Calu3 (cell line): ENCODE data around the gene RADIL. TPM values are rescaled to one million over a fixed set of nuclear protein-coding genes. Genes with fewer than 3 reads are reported as not detected.

Experiments
- BruUV-seq: library from RNA; stranded (reverse); fragments of 400-500 nt; replicated peaks from 2 replicates; lab custom pipeline; 2021; lab: Mats Ljungman, UMichigan
- CTCF ChIA-PET: fragments of 300-600 bp; sonication (Branson Sonifier 250); formaldehyde crosslinking; loops from one replicate; lab custom pipeline; 2022; ENCODE audit warnings: antibody characterized with exemption; lab: Charles Lee
- DNase-seq: peaks from one replicate; pipeline ENCODE4 v3.0.0; 2022
- H3K27ac Mint-ChIP-seq: one replicate; pipeline ENCODE4 v1.8.0; 2022; ENCODE audit warnings: mixed read lengths; ENCODE audit not compliant: unreplicated experiment
- H3K27me3 Mint-ChIP-seq: one replicate; pipeline ENCODE4 v1.8.0; 2022; ENCODE audit warnings: mixed read lengths; ENCODE audit not compliant: unreplicated experiment
- H3K36me3 Mint-ChIP-seq: one replicate; pipeline ENCODE4 v1.8.0; 2022; ENCODE audit warnings: mild to moderate bottlenecking, moderate library complexity, mixed read lengths; ENCODE audit not compliant: insufficient read depth, unreplicated experiment
- H3K4me1 Mint-ChIP-seq: one replicate; pipeline ENCODE4 v1.8.0; 2022; ENCODE audit warnings: mild to moderate bottlenecking, low read depth, mixed read lengths; ENCODE audit not compliant: unreplicated experiment
- H3K4me3 Mint-ChIP-seq: one replicate; pipeline ENCODE4 v1.8.0; 2022; ENCODE audit warnings: mild to moderate bottlenecking, low read depth, moderate library complexity, mixed read lengths; ENCODE audit not compliant: unreplicated experiment
- H3K9me3 Mint-ChIP-seq: one replicate; pipeline ENCODE4 v1.8.0; 2022; ENCODE audit warnings: low read depth, mixed read lengths; ENCODE audit not compliant: unreplicated experiment
- CTCF ChIP-seq: fragments of 200-600 bp; IDR thresholded peaks from one replicate; pipeline ENCODE4 v1.8.0; 2022; ENCODE audit warnings: antibody characterized with exemption; ENCODE audit not compliant: unreplicated experiment
- intact Hi-C: fragments of 100-400 bp; cut with micrococcal nuclease; formaldehyde crosslinking; loops from one replicate; pipeline ENCODE4 v1.10.0; 2022; ENCODE audit not compliant: unreplicated experiment
- total RNA-seq: library from RNA; stranded (reverse); gene quantifications from 2 replicates; pipeline ENCODE4 v1.2.3, GENCODE V29; 2022

Gene RADIL
- total RNA-seq, 1 experiment from 2014 or later = 1.8 TPM

- CTCF ChIA-PET = interaction anchor here (0.7 kb wide), 1 partner anchor 25 kb away, joined by 3 read pairs; no protein-coding TSS in a partner anchor
- H3K36me3 Mint-ChIP-seq = peaks cover 60% of the 10 kb centered on the region
- no TSS peak for BruUV-seq
- H3K4me3 Mint-ChIP-seq = no peak overlapping the region
- TF ChIP-seq CTCF = no peak
- intact Hi-C loops = no loop called here
- H3K27ac Mint-ChIP-seq = no peak overlapping the region
- no peaks in the 10 kb centered on the region for H3K27me3 Mint-ChIP-seq
- no peaks in the 10 kb centered on the region for H3K9me3 Mint-ChIP-seq
- H3K4me1 Mint-ChIP-seq = peaks cover 15% of the 10 kb centered on the region
- DNase-seq = no peak
These were observed 112.6 kb downstream of the RADIL start for GRCh38 chr7:4770886-4771285.

- CTCF ChIA-PET = no interaction called here
- TSS peak; percentile 13 for BruUV-seq
- no peak for TF ChIP-seq CTCF
- H3K27ac Mint-ChIP-seq = no peak overlapping the region
- H3K4me1 Mint-ChIP-seq = peaks cover 13% of the 10 kb centered on the region
- no peak overlapping the region for H3K4me3 Mint-ChIP-seq
- H3K27me3 Mint-ChIP-seq = no peaks in the 10 kb centered on the region
- peaks cover 60% of the 10 kb centered on the region for H3K36me3 Mint-ChIP-seq
- no peak for DNase-seq
- H3K9me3 Mint-ChIP-seq = no peaks in the 10 kb centered on the region
- intact Hi-C loops = no loop called here
These were observed 113.8 kb downstream of the RADIL start for GRCh38 chr7:4769761-4770160.

GRCh38 chr7:4768597-4769569, 114.6 kb downstream of the RADIL start:
- Mint-ChIP-seq H3K4me1 (peaks cover 5% of the 10 kb centered on the region), H3K4me3 (no peak overlapping the region), H3K36me3 (peaks cover 65% of the 10 kb centered on the region), H3K27ac (no peak overlapping the region), H3K27me3 (no peaks in the 10 kb centered on the region), H3K9me3 (no peaks in the 10 kb centered on the region)
- TF ChIP-seq CTCF = no peak
- CTCF ChIA-PET = no interaction called here
- no peak for DNase-seq
- intact Hi-C loops = no loop called here
- BruUV-seq = no TSS peak

GRCh38 chr7:4766666-4767519, 116.6 kb downstream of the RADIL start:
- intact Hi-C loops = no loop called here
- CTCF ChIA-PET = no interaction called here
- H3K27ac Mint-ChIP-seq = no peak overlapping the region
- peaks cover 76% of the 10 kb centered on the region for H3K36me3 Mint-ChIP-seq
- BruUV-seq = no TSS peak
- H3K4me1 Mint-ChIP-seq = no peaks in the 10 kb centered on the region
- DNase-seq = no peak
- H3K27me3 Mint-ChIP-seq = no peaks in the 10 kb centered on the region
- no peak overlapping the region for H3K4me3 Mint-ChIP-seq
- no peak for TF ChIP-seq CTCF
- no peaks in the 10 kb centered on the region for H3K9me3 Mint-ChIP-seq
